WTC11 (cell line): ENCODE data around the gene HOXB6.

Experiments
- IRF2 ChIP-seq: sonication (generic); formaldehyde crosslinking; IDR thresholded peaks from 2 replicates; pipeline ENCODE4 v1.8.0; 2022; ENCODE audit warnings: low read depth, missing genetic modification reagents, borderline replicate concordance
- TF ChIP-seq, protein P1 (sequence below): sonication (generic); formaldehyde crosslinking; IDR thresholded peaks from 2 replicates; pipeline ENCODE4 v1.8.1; 2023; ENCODE audit warnings: mild to moderate bottlenecking, missing genetic modification reagents
- TF ChIP-seq, protein P2 (sequence below): fragments of 200-600 bp; IDR thresholded peaks from 2 replicates; pipeline ENCODE4 v1.8.0; 2022; ENCODE audit warnings: antibody characterized with exemption
- TF ChIP-seq, protein P3 (sequence below): sonication (generic); formaldehyde crosslinking; IDR thresholded peaks from 2 replicates; pipeline ENCODE4 v1.8.1; 2023; ENCODE audit warnings: mild to moderate bottlenecking, missing genetic modification reagents, moderate library complexity

- TF ChIP-seq, protein P1, sequence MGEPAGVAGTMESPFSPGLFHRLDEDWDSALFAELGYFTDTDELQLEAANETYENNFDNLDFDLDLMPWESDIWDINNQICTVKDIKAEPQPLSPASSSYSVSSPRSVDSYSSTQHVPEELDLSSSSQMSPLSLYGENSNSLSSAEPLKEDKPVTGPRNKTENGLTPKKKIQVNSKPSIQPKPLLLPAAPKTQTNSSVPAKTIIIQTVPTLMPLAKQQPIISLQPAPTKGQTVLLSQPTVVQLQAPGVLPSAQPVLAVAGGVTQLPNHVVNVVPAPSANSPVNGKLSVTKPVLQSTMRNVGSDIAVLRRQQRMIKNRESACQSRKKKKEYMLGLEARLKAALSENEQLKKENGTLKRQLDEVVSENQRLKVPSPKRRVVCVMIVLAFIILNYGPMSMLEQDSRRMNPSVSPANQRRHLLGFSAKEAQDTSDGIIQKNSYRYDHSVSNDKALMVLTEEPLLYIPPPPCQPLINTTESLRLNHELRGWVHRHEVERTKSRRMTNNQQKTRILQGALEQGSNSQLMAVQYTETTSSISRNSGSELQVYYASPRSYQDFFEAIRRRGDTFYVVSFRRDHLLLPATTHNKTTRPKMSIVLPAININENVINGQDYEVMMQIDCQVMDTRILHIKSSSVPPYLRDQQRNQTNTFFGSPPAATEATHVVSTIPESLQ (CRISPR knock-in tag) = no peak
- TF ChIP-seq, protein P2, sequence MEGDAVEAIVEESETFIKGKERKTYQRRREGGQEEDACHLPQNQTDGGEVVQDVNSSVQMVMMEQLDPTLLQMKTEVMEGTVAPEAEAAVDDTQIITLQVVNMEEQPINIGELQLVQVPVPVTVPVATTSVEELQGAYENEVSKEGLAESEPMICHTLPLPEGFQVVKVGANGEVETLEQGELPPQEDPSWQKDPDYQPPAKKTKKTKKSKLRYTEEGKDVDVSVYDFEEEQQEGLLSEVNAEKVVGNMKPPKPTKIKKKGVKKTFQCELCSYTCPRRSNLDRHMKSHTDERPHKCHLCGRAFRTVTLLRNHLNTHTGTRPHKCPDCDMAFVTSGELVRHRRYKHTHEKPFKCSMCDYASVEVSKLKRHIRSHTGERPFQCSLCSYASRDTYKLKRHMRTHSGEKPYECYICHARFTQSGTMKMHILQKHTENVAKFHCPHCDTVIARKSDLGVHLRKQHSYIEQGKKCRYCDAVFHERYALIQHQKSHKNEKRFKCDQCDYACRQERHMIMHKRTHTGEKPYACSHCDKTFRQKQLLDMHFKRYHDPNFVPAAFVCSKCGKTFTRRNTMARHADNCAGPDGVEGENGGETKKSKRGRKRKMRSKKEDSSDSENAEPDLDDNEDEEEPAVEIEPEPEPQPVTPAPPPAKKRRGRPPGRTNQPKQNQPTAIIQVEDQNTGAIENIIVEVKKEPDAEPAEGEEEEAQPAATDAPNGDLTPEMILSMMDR = no peak
- TF ChIP-seq, protein P3, sequence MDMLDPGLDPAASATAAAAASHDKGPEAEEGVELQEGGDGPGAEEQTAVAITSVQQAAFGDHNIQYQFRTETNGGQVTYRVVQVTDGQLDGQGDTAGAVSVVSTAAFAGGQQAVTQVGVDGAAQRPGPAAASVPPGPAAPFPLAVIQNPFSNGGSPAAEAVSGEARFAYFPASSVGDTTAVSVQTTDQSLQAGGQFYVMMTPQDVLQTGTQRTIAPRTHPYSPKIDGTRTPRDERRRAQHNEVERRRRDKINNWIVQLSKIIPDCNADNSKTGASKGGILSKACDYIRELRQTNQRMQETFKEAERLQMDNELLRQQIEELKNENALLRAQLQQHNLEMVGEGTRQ (CRISPR knock-in tag) = no peak
- TF ChIP-seq IRF2 (CRISPR knock-in tag) = no peak
Measured at GRCh38 chr17:48593126-48593829, 11.5 kb downstream of the HOXB6 start, which contains the start of gene HOXB5.
